ENCODE results near the gene POLE3.

DNA sequence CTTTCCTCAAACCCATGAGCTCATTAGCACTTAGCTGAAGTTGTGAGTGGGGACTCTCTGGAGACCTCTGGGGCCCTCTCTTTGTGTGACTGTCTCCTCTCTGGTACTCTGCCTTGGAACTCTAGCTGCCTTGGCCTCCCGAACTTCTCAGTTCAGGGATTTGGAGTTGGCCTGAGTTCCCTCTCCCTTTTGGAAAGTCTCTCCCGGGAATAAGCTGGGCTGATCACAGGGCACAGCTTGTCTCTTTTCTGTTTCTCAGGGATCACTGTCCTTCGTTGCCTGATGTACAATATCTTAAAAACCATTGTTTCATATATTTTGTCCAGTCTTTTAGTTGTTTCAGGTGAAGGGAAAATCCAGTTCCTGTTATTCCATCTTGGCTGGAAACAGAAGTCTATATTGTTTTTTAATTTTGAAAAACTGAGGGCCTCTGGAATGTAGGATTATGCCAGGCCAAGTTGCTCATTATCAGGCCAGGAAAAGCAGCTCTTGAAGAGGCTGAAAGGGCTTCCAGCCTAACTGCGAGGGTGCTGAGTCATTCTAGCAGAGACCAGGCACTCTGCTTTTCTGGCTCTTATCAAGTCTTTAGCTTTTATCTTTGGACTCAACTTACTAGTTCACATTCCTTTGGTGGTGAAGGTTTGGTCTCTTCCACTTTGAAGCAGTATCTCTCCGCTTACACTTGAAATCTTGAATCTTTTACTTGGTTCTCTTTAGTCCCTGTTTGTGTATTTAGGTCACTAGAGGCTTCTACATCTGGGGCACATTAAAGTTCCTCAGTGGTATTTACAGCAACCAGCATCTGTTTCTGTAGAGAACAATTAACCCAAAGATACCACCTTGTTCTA, 44.7 kb upstream of the POLE3 start:
- TF ChIP-seq, protein P1, sequence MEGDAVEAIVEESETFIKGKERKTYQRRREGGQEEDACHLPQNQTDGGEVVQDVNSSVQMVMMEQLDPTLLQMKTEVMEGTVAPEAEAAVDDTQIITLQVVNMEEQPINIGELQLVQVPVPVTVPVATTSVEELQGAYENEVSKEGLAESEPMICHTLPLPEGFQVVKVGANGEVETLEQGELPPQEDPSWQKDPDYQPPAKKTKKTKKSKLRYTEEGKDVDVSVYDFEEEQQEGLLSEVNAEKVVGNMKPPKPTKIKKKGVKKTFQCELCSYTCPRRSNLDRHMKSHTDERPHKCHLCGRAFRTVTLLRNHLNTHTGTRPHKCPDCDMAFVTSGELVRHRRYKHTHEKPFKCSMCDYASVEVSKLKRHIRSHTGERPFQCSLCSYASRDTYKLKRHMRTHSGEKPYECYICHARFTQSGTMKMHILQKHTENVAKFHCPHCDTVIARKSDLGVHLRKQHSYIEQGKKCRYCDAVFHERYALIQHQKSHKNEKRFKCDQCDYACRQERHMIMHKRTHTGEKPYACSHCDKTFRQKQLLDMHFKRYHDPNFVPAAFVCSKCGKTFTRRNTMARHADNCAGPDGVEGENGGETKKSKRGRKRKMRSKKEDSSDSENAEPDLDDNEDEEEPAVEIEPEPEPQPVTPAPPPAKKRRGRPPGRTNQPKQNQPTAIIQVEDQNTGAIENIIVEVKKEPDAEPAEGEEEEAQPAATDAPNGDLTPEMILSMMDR (conservative IDR thresholded peaks at IDR 0.05; ENCODE audit: low read length), result no peak
- TF ChIP-seq EZH2phosphoT487 (IDR thresholded peaks at IDR 0.05; ENCODE audit: borderline replicate concordance), result no peak

All from Loucy (cell line).